HG03520 (cell line): ENCODE data around the gene MATCAP1.

Source experiments
- ATAC-seq: cut with Tn5 transposase; IDR thresholded peaks from one replicate; pipeline ENCODE4 v1.9.1; 2021; ENCODE audit warnings: mild to moderate bottlenecking, moderate library complexity; ENCODE audit not compliant: unreplicated experiment

MATCAP1 gene

DNA sequence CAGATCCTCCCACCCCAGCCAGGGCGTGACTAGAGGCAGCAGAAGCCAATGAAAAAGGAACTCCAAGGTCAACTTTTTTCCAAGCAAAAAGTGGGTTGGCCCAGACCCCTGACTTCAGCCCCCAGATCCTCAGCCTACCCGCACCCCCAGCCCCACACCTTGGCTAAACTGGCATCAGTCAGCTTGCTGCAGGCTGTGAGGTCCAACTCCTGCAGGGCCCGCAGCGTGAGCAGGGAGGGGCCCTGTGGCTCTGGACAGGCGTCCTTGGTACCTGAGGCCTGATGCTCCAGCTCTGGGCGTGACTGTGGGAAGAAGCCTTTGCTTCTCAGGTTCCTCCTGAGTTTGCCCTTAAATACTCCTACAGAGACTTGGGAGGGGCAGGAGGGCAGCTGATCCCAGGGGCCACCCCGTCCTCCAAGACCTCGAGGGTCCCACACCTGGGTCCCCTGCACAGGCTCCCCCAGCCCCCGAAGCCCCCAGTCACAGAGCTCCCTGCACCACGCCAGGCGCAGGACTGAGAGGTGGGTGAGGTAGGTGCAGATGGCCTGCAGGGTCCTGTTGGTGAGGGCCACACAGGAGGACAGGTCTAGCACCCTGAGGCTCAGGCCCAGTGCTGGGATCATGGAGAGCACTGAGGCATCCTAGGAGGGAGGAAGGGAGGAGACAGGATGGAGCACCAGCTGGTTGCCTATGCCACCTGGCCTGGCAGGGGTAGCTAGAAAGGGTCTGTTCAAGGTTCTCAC is 24.6 kb upstream of the MATCAP1 start:
- no peak for ATAC-seq

DNA sequence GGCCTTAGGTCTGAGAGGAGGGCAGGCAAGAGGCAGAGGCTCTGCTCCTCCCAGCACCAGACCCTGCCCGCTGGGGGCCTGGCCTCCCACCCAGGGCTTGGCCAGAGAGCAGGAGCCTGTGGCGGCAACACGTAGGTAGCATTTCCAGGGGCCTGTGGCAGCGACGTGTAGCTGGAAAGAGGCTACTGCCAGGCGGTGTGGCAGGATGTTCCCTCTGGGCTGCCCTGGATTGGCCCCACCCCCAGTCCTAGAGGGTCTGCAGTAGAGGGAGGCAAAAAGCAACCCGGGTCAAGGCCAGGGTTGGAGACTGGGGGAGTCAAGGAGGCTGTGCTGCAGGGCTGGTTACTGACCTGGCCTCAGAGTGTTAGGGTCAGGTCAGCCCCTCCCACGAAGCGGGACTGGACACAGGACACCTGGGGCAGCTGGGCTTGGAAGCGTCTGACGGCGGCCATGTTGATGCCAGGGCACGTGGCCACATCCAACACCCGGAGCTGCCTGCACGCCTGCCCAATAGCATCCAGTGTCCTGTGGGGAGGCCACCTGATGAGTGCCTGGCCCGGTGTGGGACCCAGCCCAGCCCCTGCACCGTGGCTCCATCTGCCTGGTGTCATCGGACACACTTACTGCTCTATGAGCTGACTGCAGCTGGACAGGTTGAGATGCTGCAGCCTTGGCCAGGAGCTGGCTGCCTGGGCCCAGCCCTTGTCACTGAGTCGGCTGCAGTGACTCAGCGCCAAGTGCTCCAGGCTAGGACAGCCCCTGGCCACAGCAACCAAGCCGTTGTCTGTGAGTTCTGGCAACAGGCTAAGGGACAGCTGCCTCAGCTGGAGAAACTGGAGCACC is 23.7 kb upstream of the MATCAP1 start:
- no peak for ATAC-seq

DNA sequence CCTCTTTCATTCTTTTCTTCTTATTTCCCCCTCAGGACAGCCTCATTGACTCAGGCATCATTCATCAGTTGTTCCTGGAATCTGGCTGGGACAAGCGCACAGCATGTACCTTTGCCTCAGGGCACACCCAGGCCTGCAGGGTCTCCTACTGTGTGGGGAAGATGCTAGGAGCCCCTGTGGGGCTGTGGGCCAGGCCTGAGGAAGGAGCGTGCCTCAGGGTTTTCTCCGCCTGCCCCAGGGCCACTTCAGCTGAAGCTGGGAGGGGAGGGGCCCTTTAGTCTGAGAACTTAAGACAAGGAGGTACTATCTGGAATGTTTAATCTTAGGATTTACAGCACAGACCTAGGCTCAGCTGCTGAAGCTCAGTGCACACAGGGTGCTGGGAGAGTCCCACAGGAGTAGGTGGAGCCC is 23.1 kb upstream of the MATCAP1 start:
- ATAC-seq = no peak

GRCh38 chr16:67206129-67206837 is 22.5 kb upstream of the MATCAP1 start:
- ATAC-seq = no peak

DNA sequence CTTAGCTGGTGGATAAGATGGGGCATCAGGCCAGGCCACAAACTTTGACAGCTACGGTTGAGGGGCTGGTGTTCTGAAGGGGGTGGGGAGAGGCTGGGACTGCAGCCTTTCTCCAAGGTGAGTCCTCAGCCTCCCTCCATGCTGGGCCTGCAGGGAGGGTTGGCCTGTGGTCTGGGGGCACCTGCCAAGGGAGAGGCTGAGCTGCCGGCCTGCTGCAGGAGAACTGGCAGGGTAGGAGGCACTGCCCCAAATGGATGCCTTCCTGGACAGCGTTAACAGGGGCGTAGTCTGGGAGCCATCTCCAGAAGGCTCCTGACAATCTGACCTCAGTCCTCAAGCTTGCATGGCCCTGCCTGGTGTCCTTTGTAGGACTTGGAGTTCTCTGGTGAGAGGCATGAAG is 20.3 kb upstream of the MATCAP1 start:
- ATAC-seq = no peak

GRCh38 chr16:67202956-67203493 is 19.3 kb upstream of the MATCAP1 start:
- ATAC-seq = no peak

GRCh38 chr16:67202426-67202825 is 18.7 kb upstream of the MATCAP1 start:
- ATAC-seq = no peak

GRCh38 chr16:67201411-67202345 is 17.9 kb upstream of the MATCAP1 start:
- no peak for ATAC-seq

DNA sequence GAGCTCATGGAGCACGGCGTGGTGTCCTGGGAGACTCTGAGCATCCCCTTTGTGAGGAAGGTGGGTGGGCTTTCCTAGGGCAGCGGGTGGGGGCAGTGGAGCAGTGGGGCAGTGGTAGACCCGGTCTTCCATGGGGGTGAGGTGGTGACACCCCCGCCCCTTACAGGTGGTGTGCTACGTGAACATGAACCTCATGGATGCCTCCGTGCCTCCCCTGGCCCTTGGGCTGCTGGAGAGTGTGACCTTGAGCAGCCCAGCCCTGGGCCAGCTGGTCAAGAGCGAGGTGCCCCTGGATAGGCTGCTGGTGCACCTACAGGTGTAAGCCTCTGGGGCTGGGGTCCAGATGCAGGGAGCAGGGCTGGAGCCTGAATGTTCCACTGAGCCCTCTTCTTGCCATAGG is 16.7 kb upstream of the MATCAP1 start:
- ATAC-seq = no peak

GRCh38 chr16:67199808-67200198 is 16.0 kb upstream of the MATCAP1 start:
- ATAC-seq = no peak

DNA sequence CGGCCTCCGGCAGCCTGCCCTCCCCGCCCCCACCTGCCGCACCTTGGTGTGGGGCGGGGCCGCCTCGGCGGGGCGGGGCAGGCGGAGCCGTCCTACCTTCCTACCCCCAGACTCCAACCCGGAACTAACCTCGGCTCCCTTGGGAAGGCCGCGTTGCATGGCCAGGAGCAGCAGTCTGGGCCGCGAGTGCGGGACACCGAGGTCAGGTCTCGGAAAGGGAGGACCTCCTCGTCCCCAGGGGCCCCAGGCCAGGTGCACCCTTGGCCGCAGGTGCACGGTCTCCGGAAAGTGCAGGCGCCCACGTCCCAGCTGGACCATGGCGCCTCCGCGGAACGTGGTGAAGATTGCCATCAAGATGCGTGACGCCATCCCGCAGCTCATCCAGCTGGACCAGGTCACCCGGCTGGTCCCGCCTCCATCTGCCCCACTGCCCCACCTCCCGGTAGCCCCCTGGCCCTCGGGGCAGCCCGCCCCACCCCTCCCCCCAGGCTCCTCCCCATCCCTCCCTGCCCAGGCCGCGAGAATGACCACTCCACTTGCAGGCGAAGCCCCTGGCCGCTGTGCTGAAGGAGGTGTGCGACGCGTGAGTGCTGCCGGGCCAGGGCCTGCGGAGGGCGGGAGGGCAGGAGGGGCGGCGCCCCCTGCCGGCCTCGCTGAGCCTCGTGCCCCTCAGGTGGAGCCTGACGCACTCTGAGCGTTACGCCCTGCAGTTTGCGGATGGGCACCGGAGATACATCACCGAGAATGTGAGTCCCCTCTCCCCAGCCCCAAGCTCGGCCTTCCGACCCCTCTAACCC is 15.4 kb upstream of the MATCAP1 start, which contains the start of gene ELMO3:
ELMO3 (plus strand) TSS at position 121 of the 797 bp plus-strand sequence; CDS start at position 317, 196 bp downstream.
- no peak for ATAC-seq

- ATAC-seq = no peak
Measured at GRCh38 chr16:67198238-67198734, 14.5 kb upstream of the MATCAP1 start.

GRCh38 chr16:67197704-67198103 is 13.9 kb upstream of the MATCAP1 start:
- ATAC-seq = no peak

DNA sequence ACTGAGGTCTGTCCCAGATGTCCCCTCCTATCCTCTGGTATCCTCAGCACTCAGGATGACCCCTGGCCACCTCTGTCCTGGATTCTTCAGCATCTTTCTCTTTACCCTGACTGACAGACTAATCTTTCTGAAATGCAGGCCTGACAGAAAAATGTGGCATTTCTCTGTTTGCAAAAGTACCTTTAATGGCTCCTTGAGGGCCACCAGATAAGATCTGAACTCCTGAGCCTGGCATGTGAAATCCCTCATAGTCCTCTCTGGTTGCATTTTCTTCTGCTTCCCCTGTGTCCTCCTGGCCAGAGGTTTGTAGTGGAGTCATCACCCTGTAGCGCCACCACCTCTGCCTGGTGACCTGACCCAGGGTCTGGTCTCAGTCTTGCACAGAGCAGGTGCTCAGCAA is 13.1 kb upstream of the MATCAP1 start:
- no peak for ATAC-seq

DNA sequence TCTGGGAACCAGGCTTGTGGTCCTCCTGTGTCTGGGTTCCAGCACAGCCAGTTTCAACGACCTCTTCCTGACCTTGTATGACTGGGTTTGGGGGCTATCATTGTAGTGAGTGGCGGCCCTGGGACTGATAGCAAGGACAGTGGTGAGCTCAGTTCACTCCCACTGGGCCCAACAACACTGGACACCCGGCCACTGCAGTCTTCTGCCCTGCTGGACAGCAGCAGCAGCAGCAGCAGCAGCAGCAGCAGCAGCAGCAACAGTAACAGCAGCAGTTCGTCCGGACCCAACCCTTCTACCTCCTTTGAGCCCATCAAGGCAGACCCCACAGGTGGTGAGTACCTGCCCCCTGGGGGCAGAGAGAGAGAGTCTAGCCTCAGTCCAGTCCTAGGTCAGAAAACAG is 11.9 kb upstream of the MATCAP1 start:
- no peak for ATAC-seq

DNA sequence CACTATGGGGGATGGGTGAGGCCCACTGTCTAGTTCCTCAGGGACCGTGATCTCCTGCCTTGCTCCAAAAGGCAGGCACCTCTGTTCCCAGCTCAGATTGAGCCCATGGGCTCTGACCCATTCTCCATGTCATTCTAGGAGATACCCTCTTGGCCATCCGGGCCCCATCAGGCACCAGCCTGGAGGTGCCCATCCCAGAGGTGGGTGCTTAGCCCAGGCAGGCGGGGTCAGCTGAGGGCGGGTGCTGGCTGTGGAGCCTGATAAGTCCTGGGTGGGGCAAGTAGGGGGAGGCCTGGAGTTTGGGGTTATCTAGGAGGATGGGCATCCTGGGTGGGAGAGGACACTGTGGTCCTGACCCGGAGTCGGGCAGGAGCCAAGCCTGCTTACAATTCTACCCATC is 10.5 kb upstream of the MATCAP1 start:
- no peak for ATAC-seq

GRCh38 chr16:67193536-67193935 is 9.8 kb upstream of the MATCAP1 start:
- no peak for ATAC-seq

DNA sequence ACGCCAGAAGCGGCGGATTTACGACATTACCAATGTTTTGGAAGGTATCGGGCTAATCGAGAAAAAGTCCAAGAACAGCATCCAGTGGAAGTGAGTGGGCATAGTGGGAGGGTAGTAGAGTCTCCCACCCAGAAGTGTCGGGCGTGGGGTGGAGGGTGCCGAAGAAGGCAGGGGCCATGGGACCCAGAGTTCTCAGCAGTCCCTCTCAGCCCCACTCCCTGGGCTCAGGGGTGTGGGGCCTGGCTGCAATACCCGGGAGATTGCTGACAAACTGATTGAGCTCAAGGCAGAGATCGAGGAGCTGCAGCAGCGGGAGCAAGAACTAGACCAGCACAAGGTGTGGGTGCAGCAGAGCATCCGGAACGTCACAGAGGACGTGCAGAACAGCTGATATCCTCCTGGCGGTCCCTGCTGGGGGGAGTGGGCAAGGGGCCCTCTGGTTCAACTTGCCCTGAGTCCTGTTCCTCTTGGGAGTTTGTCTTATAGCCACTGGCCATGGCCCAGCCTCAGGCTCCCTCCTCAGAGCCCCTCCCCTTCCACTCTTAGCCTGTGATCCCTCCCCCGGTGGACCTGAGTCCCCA is 9.1 kb upstream of the MATCAP1 start:
- ATAC-seq = no peak
